Measurements from ENCODE around the gene KLF6.

Gene KLF6

DNA sequence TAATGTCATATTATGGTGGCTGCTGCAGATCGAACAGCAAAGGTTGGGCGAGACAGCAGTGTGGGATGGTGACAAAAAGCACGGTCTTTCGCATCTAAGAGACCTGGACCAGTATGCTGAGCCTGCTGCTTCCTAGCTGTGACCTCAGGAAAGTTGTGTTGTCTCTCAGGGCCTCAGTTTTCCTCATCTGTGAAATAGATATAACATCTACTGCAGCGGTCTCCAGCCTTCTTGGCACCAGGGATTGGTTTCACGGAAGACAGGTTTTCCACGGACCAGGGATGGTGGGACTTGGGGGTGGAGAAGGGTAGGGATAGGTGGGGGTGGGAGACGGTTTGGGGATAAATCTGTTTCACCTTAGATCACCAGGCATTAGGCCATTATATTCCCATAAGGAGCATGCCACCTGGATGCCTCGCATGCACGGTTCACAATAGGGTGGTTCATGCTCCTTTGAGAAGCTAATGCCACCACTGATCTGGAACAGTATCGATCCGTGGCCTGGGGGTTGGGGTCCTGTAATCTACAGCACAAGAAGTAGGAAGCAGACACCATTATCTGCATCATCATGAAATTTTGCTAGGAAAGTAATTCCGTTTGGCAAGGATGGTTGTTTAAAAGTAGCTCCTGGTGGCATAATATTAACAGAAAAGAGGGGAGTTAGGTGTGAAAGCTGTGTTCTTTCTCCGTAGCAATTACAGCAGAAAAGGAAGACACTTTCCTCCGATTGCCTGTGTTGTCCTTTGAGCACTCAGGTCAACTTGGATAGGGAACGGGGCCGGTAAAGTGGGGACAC, 10.8 kb downstream of the KLF6 start:
- FAIRE-seq = no peak

DNA sequence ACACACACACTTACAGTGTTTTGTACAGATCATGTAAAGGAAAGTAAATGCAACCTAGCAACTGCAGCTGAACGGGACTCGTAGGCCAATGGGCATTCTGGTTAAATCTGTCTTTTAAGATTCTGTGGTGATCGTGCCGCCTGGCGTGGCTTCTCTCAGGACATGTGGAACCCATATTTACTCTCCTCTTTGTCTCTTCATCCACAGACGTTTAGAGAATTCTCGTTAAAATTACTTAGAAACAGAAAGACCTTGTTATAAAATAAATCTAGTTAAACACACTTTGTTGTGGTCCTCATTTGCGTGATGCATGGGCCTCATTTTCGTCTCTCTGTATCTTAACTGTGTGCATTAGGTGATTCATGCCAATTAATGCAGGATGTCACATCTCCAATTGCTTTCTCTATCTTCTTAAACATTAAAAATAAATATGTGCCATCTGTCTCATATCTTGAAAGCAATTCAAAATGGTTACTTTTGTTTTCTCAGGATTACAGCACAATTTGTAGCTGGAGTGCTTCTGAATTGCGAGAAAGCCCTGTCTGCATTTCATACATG, 11.5 kb downstream of the KLF6 start:
- no peak for FAIRE-seq

DNA sequence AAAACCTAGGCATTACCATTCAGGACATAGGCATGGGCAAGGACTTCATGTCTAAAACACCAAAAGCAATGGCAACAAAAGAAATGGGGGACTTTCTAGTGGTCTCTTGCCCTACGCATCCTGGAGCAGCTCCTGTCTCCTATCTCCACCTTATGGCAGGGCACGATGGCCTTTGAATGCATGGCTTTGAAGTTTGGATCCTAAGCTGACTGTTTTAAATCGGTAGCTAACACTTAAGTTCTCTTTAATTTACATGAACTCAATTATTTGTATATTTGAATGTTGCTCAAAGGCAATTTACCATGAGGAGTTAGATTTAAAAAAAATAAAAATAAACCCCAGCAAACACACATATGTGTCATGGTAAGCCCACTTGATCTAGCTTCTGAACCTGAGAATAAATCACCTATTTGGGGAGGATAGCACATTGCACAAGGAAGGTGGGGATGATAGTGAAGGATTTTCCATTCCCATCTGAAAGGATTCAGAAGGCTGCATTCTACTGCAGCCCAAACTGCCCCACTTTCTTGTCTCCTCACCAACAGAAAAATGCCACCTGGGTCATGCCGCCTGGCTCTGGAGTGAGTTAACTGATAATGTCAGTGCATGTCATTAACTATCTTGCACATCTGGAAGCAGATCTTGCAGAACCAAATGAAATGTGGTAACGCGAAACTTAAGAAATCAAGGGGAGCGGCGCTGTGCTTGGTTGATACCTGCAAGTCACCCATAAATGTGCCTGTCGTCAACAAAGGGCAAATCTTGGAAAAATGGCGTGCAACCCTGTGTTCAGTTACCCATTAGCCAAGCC, 12.4 kb downstream of the KLF6 start:
- no peak for FAIRE-seq

DNA sequence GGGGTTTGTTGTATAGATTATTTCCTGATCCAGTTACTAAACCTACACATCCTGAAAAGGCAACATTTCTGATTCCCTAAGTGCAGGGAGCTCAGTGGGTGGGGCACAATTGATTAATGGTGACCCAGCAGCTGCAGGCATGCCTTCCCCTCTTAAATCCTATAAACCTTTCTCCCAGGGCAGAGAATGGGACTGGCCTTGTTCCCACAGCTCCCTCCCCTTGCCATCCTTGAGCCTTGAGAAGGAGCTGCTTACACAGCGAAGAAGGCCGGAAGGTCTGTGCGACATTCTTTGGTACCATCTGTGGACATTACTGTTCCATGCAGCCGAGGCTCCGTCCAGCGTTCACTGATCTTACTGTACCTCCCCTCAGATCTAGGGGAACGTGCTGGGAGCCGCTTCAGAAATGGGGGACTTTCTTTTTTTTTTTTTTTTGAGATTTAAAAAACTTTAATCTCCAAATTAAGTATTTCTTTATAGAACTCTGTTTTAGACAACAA, 14.3 kb downstream of the KLF6 start:
- FAIRE-seq = no peak

DNA sequence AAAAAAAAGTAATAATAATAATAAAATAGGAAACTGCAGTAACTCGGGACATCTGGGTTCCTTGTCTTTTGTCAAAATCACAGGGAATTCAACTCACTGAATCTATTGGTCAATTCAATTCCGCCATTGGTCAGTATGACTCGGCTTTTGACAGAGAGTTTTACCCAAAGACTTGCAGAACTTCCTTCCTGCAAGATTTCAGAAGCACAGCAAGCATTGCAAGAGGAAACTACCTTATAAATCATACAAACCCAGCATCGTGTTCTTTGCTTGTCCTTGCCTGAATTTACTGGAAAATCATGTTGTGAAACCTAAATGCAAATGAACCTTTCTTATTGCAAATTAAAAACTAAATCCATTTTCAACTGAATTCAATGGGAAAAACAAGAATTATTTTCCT, 15.5 kb downstream of the KLF6 start:
- FAIRE-seq = no peak

DNA sequence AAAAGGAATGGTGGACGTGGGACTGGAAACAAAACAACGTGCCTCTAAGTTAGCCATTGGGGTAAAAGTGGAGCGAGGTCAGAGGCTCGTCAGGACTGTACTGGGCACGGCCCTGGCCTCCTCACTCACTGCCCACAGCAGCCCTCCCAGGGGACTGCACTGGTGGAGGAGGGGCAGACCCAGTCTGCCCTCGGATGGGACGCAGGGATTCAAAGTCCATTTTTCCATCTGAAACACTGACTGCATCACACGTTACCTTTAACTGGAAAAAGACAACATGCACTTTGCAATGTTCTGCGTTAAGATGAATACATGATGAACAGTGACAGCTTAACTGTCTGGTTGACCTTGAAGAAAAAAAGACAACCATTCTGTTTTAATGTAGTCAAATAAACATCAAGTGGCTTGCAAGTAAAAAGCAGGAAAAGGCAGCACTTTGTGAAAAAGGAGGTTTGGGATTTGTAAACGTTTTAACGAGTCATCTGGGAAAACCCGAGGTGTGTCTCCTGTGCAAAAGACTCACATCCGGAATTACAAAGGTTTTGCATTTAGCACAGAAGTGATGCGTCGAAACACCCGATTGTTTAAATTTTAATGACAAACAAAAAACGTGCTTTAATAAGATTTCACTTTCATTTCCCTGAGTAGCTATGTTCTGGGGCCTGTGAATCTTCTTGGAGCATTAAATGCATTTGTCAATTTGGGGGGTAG, 18.8 kb downstream of the KLF6 start:
- no peak for FAIRE-seq

DNA sequence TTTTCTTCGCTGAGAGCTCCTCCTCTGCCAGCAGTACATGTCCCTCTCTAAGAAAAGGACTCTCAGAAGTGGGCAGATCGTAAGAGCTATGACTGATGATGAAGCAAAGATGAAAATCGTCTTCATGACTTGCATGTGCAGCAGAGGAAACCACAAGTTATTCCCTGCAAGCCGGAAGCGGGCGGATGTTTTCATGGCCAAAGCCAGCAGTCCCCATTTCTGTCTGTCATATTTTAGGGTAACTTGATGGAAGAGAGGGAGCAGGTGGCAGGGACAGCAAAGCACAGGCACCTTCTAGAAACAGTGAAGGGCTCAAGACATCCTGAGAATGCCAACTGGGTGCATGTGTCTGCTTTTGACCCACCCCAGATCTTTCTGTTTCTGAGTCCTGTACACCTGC, 19.9 kb downstream of the KLF6 start:
- FAIRE-seq = no peak

DNA sequence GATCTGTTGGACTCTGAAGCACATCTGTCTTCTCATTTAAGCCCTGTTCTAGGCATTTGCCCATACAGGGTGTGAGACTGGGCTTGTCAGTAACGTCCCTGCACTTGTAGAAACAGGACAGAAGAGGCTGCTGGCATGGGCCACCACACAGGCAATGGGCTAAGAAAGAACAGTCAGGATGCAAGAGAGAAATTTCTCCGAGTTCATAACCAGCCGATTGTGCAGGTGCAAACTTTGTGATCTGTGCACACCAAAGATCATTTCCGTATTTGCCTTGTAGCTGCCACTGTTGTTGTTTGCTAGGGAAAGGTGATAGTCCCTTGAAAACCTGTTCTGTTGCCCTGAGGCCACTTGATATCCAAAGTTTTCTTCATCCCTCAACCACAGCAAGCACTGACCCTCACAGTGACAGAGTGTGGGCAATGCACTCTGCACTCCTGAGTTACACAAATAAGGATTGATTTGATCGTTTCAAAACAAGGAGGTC, 20.3 kb downstream of the KLF6 start:
- no peak for FAIRE-seq

DNA sequence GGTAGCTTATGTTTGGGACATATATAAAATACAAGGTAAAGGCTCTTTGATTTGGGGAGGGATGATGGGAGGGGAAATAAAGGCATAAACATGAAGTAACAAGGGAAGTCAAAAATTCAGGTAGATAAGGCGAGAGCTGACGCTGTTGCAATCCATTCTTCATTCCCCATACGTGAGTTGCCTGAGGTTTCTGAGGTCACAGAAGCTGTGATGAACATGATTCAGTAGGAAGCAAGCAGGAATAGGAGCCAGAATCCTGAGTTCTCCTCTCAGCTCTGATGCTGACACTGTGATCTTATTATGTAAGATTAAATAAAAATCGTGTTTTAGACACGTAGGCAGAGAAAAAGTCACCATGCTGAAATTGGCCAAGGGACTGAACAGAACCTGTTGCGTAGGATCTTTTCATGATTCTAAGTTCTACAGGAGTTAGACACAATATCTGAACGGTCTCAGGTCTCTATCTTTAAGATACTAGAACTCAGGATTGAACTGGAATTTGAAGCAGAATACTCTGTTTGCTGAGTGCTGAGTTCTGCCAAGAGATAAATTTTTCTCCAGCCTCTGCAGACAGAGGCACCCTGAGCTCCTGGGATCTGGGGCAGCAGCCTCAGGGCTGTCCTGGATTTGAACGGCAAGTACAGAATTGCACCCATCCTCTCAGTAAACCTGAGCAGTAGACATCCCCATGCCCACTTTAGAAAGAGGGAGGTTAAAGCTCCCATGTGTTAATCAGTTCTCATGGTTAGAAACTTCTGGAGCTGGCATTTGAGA, 21.0 kb downstream of the KLF6 start:
- no peak for FAIRE-seq

DNA sequence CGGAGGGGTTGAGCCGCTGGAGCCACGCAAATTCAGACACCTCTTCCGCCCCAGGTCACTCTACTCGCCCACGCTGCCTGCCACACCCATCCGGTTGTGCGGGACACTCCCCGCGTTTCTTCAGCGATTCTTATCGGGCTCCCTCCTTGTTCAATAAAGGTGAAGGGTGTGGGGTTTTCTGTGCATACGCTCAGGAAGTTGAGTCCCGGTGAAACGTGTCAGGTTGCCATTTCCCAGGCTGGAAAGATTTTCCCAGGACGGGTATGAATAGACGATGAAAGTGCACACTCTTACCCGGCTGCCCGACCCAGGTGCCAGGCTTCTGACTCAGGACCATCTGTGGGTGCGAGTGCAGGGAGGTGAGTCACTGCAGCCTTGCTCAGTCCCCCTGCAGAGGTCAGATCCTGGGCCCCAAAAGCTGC, 22.0 kb downstream of the KLF6 start:
- FAIRE-seq = no peak

DNA sequence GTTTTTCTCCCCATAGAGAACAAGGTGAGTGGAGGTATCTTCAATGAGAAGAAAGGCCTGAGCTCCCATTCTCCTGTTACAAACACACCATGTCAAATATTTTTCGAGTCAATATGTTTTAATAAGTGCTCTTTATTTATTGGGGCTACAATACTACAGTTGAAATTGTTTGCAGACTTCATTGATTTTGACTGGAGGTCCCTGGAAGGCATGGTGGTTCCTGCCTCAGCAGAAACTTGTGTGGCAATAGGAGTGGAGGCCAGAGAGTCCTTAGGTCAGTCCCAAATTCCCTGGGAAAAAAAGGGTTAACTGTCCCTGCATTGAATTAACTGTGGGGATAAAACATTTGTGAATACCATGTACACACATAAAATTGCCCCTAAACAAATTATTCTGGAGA, 22.7 kb downstream of the KLF6 start:
- FAIRE-seq = no peak

DNA sequence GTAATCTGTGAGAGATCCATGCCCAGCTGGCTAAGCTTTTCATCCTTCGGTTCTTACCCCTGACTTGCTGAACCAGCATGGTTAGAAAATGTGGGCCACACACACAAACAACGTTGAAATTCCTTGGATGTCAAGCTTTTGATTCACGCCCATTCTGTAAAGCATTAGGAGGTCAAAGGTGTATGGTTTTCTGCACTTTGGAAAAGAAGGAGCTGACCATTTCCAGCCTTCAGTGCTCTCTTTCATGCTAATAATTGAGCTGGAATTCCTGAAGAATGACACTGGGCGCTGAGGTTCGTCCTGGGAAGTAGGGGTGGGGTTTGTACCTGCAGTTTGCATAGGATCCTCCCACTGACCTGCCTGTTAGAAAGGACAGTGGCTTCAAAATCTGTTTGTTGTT, 23.1 kb downstream of the KLF6 start:
- FAIRE-seq = no peak

DNA sequence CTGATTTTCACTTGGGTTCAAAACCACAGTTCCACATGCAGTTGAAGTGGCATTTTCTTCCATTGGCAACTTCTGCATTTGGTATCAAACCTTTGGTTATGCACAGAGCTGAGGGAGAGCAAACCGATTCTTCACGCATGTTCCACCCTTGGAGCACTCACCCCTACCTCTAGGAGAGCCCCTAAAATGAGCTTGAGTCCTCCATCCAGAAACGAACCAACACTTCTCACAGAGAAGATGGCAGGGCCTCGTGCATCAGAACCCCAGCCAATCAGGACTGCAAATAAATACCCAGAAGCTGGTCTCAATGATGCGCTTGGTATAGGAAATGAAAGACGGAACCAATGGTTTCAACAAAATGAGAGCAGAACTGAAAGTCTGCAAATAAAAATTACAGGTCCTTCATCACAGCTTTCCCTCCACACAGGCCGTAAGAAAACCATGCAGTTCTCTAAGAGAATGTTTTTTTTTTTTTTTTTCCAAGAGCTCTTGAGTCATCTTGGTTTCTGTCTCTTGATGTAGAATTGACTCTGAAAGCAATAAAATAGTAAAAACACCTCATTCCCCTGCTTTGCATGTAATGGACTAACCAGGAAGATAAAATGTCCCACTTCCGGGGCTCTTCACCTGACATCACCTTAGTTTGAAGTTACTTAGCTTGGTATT, 23.9 kb downstream of the KLF6 start:
- FAIRE-seq = no peak

DNA sequence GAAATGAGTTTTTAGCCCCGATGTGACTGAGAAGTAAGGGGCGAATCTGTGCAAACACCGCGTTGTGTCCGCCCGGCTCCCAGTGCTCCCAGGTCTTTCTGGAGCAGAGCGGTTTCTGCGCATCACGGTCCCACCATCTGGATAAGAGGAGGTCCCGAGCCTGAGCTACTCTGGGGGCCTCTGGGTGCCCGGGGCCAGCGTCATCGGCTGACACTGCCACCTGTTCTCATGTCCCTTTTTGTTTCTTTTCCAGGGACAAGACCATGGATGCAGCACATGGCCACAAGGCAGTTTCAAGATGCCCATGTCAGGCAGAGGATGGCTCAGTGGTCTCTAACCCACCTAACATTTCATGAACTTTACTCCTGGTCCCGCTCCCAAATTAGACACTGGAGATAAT, 24.9 kb downstream of the KLF6 start:
- no peak for FAIRE-seq

DNA sequence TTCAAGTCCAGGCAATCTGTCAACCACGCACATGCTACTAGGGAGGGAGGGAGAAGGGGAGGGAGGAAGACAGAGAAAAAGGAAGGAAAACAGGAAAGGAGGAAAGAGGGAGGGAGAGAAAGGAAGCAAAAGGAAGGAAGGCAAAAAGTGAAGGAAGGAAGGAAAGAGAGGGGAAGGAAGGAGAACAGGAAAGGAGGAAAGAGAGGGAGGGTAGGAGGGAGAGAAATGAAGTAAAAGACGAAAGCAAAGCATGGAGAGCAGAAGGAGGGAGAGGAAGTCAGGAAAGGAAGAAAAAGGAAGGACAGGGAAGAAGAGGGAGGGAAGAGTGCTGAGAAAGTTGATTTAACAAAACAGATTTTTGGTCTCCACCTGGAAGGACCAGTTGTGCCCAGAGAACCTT, 25.6 kb downstream of the KLF6 start:
- no peak for FAIRE-seq

DNA sequence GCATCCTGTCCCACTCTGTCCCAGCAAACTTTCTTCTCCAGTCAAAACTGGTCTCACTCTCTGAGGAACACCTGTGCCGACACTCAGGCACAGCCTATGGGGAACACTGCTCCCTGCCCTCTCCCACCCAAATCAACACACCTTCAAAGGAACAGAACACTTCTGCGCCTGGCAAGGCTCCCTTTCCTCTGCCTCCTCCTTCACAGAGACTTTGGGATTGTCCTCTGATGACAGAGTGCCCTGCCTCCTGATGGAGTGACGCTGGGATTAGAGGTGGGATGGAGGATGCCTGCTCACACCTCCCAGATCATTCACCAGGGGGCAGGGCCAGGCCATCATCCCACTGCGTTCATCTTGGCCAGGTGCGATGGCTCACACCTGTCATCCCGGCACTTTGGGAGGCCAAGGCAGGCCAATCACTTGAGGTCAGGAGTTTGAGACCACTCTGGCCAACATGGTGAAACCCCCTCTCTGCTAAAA, 26.5 kb downstream of the KLF6 start:
- no peak for FAIRE-seq

DNA sequence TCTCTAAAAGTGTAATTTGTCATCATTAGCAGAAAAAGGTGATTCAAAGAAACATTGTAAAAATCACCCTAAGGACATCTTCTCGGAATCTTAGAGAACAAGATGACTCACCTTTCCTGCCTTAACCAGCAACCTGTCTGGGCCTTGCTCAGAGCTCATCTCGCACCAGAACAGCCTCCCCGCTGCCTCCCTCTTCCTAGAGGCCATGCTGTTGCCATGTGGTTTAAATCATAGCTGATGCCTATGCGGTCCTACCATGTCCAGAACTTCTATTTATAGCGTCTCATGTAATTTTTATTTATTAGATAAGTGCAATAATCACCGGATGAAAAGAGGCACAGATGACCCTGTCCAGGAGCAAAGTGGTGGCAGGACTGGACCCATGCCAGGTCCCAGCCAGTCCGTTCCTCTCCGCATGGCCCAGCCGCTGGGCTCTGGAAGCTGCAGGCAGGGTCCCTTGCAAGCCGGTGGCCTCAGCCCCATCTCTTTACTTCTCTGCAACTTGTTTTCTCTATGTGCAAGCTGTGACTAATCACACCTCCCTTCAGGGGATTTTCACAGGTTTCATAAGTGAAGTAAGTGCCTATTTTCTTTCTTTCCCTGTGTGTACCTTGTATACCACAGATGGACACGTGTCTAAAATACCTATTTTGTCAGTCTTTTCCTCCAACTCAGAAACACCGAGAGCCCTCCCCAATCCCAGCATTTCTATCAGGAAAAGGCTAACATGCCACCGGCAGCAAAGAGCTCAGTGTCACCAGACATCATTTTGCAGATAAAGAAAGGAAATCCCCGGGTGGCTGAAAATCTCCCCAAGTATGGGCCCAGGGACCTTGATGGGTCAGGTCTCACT, 27.1 kb downstream of the KLF6 start:
- FAIRE-seq = no peak

DNA sequence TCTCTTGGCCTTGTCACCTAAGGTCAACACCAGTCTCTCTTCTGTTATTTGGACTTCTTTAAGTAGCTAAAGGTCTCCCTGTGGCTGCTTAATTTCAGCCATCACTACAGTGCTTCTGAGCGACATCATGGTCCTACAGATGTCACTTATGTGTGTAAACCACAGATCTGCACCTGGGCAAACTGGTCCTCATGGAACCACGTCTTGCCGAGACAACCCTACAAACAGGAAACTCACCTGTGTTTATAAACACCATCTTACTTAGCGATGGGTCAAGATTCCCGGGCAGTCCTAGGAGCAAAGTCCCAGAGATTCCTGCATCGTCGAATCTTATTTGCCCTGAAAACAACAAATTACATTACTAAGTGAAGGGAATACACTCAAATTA, 27.8 kb downstream of the KLF6 start:
- FAIRE-seq = no peak

DNA sequence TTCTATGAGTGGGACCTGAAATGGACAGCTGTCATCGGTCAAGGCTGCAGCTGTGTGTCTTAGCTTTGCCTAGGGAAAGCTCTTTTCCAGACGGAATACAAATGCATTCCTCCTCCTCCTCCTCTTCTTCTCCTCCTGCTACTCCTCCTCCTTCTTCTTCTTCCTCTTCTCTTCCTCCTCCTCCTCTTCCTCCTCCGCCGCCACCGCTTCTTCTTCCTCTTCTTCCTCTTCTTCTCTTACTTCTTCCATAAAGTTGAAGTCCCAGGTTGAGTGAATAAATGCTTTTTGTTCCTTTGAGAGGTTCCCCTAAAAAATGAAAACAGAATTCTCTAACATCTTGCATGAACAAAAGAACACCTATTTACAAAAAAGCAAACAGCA, 28.7 kb downstream of the KLF6 start:
- FAIRE-seq = no peak
